GM18951 (cell line): ENCODE results near the gene REEP6.
"Not testable (repeated sequence)": the region's sequence is repeated elsewhere in the genome, so short reads cannot be mapped to it uniquely, and the experiment has no call there.

Experiments
- POLR2A ChIP-seq: IDR thresholded peaks from 4 replicates; pipeline ENCODE4 v1.6.1; 2011; ENCODE audit warnings: mild to moderate bottlenecking; ENCODE audit not compliant: insufficient read length, insufficient read depth; ENCODE audit errors: extremely low read depth
- in situ Hi-C: fragments of 300-500 bp; cut with MboI; formaldehyde crosslinking; loops from one replicate; pipeline ENCODE4 v1.12.0; 2022; ENCODE audit warnings: low sequenced_read_pairs, mixed read lengths, inconsistent platforms; ENCODE audit not compliant: unreplicated experiment

REEP6 gene

DNA sequence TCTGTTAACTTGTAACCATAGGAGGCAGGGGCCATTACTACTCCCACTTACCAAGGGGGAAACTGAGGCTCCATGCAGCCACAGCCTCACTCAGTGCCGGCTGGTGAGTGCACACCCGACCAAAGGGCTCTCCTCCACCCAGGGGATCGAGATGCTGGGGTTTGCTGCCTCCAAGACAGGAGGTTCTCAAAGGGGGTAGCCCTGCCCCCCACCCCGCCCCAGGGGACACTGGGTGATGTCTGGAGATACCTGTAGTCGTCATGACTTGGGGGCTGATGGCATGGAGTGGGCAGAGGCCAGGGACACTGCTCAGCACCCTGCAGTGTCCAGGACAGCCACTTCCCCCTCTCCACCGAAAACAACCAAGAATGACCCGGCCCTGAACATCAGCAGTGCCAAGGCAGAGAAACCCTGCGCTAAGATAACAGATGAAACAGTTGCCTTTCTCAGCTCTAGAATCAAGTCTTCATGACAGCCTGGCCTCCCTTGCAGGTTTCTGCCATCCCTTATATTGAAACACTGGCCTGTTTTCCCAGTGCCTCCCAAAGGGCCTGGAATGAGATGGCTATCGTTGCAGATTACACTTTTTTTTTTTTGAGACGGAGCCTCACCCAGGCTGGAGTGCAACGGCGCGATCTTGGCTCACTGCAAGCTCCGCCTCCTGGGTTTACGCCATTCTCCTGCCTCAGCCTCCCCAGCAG lies 3.3 kb downstream of the REEP6 start:
- TF ChIP-seq POLR2A, result no peak

DNA sequence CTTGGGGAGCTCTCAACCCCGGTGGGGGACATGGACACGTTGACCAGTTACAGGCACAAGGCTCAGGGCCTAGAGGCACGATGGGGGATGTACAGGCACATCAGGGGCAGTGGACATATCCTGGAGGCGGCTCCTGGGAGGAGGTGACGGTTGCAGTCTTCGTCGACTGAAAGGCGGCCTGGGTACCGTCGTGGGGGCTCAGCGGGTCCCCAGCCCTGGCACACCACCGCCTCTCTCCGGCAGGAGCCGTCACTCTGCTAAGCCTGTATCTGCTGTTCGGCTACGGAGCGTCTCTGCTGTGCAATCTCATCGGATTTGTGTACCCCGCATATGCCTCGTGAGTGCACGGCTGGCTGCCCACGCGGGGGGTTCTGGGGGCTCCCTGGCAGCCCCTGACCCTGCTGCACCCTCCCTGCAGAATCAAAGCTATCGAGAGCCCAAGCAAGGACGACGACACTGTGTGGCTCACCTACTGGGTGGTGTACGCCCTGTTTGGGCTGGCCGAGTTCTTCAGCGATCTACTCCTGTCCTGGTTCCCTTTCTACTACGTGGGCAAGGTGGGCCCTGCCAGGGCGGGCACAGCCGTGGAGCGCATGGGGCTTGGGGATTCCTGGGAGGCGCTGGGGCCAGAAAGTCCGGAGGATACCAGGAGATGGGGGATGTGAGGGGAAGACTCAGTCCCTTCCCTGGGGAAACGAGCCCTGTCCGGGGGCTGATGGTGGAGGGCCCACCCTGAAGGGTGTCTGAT lies 4.2 kb downstream of the REEP6 start:
- no peak for TF ChIP-seq POLR2A
- in situ Hi-C loops, result no loop called here

More for the DNA sequence above, 3.3 kb downstream of the REEP6 start:
- in situ Hi-C loops, result no loop called here

DNA sequence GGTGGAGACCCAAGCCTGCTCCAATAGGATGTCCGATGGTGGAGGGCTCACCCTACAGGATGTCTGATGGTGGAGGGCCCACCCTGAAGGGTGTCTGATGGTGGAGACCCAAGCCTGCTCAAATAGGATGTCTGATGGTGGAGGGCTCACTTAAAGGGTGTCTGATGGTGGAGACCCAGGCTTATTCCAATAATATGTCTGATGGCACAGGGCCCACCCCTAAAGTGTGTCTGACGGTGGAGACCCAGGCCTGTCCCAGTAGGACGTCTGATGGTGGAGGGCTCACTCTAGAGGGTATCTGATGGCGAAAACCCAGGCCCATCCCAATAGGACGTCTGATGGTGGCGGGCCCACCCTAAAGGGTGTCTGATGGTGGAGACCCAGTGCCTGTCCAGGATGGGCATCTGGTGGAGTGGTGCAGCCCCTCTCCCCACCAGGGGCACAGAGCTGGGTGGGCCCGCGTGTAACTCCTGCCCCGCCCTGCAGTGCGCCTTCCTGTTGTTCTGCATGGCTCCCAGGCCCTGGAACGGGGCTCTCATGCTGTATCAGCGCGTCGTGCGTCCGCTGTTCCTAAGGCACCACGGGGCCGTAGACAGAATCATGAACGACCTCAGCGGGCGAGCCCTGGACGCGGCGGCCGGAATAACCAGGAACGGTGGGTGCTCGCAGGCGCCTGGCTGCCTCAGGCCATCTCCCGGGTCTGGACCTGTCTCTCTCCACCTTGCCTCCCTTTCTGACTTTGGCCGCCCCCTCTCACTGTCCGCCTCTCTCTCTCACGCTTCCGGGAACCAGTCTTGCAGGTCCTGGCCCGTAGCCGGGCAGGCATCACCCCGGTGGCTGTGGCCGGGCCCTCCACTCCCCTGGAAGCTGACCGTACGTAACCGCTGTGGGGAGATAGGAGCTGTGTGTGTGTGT lies 5.1 kb downstream of the REEP6 start:
- no peak for TF ChIP-seq POLR2A
- in situ Hi-C loops, result no loop called here

DNA sequence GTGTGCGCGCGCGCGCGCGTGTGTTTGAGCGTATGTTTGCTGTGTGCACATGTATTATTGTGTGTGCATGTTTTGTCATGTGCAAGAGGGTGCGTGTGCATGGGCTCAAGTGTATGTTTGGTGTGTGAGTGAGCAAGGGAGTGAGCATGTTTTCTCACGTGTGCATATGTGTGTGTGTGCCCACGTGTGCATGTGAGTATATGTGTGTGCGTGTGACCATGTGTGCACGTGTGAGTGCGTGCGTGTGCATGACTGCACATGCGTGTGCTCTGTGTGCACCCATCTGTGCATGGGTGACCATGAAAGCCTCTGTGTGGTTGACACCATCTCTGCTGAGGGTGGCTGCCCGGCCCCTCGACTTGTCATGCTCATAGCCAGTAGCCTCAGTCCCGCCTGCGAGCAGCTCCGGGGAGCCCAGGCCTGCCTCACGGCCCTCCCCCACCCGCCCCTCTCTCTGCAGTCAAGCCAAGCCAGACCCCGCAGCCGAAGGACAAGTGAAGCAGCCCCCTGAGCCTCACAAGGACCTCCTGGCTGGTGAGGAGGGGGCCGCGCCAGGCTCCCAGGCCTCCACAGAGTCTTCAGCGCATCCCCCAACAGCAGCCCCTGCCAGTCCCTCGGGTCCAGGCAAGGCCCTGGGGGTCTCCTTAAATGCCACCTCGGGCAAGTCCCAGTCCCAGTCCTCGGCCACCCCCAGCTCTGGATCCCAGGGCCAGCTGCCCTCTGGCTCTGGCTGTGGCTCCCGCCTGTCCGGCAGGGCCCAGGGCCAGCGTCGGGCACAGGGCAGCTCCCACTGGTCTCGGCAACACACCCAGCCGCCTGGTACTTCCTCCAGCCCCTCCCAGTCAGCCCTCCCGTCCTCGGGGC lies 6.0 kb downstream of the REEP6 start:
- TF ChIP-seq POLR2A, result no peak
- in situ Hi-C loops, result no loop called here

DNA sequence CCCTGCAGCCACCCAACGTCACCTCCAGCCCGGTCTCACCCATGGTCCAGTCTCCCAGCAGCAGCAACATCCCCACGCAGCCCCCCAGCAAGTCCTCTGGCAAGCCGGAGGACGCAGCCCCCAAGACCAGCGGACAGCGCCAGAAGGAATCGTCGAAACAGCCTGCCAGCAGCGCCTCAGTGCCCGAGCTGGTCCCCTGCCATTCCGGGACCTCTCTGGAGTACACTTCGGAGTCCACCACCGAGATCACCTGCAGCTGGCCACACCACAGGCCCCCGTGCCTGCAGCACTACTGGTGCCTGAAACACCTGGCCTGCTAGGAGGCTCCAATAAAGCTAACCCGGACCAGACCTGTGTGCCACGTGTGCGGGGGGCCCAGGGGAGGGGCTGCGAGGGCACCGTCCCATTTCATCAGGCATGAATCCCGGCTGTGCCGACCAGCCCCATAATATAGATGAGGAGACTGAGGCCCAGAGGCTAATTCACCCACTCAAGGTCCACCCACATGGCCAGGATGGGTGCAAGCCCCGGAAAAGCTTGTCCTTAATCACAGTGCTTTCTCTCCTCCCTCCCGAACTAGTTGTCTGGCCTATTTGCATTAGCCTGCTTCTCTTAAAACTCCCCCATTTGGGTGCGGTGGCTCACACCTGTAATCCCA lies 6.7 kb downstream of the REEP6 start:
- in situ Hi-C loops, result no loop called here
- TF ChIP-seq POLR2A, result no peak

DNA sequence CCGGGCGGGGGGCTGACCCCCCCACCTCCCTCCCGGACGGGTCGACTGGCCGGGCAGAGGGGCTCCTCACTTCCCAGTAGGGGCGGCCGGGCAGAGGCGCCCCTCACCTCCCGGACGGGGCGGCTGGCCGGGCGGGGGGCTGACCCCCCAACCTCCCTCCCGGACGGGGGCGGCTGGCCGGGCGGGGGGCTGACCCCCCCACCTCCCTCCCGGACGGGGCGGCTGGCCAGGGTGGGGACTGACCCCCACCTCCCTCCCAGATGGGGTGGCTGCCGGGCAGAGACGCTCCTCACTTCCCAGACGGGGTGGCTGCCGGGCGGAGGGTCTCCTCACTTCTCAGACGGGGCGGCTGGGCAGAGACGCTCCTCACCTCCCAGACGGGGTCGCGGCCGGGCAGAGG lies 8.2 kb downstream of the REEP6 start:
- in situ Hi-C loops, result not testable (repeated sequence)

DNA sequence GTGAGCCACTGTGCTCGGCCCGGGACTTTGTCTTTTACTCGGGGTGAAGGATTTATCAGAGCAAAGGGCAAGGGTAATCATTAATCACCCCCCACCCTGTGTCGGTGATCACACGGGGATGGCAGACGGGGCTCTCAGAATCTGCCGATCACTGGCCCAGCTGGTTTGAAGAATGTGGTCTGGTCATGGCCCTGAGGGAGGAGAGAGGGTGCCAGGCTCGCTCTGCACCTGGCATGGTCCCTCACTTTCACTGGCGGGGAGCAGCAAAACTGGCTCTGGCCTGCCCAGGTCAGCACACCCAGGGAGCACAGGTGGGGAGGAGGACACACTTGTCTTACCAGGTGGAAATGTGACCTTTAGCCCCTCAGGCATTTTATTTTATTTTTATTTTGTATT lies 10.2 kb downstream of the REEP6 start:
- in situ Hi-C loops, result no loop called here
- TF ChIP-seq POLR2A, result no peak

DNA sequence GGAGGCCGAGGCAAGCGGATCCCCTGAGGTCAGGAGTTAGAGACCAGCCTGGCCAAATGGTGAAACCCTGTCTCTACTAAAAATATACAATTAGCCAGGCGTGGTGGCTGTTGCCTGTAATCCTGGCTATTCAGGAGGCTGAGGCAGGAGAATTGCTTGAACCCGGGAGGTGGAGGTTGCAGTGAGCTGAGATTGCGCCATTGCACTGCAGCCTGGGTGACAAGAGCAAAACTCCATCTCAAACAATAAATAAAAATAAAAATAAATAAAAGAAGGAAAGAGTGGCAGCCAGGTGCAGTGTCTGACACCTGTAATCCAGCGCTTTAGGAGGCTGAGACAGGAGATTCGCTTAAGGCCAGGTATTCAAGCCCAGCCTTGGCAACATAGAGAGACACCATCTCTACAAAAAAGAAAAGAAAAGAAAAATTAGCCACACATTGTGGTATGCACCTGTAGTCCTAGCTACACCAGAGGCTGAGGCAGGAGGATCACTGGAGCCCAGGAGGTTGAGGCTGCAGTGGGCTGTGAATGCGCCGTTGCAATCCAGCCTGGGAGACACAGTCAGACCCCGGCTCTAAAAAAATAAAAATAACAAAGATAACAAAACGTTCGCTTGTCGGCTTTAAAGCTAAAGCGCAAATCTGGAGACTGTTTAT lies 11.6 kb downstream of the REEP6 start:
- TF ChIP-seq POLR2A, result no peak
- in situ Hi-C loops, result no loop called here

DNA sequence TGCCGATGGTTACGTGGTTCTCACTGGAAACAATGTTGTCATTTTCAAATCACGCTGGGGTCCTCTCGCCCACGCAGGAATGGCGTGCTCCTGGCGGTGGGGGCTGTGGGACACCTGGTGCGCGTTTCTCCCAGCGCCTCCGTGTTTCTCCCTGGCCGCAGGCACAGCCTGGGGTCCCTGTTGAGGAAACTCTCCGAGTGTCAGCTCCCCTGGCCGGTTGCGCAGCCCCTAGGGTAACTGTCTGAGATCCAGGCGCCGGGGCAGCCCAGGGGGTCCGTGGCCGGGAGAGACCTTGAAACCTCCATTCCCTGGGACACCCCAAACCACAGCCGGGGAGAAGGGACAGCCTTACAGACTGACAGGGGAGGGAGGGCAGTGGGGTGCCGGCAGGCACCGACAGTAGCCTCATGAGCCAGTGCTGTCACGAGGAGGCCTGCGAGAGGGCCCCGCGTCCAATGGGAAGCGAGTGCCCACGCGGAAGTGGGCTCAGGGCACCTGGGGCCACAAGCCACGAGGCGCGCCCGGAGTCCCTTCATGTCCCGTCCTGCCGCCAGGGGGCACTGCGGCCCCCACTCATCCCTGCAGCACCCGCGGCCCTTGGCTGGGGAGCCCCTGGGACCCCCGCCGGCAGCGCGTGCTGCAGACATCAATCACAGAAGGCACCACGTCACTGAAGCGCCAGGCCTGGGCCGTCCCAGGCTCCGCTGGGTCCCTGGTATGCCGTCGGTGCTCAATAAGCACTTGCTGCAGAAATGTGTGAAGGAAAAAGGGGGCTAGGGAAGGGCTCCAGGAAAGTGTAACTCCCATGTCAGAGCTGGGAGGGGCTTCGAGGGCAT lies 12.3 kb downstream of the REEP6 start:
- in situ Hi-C loops, result no loop called here
- no peak for TF ChIP-seq POLR2A

DNA sequence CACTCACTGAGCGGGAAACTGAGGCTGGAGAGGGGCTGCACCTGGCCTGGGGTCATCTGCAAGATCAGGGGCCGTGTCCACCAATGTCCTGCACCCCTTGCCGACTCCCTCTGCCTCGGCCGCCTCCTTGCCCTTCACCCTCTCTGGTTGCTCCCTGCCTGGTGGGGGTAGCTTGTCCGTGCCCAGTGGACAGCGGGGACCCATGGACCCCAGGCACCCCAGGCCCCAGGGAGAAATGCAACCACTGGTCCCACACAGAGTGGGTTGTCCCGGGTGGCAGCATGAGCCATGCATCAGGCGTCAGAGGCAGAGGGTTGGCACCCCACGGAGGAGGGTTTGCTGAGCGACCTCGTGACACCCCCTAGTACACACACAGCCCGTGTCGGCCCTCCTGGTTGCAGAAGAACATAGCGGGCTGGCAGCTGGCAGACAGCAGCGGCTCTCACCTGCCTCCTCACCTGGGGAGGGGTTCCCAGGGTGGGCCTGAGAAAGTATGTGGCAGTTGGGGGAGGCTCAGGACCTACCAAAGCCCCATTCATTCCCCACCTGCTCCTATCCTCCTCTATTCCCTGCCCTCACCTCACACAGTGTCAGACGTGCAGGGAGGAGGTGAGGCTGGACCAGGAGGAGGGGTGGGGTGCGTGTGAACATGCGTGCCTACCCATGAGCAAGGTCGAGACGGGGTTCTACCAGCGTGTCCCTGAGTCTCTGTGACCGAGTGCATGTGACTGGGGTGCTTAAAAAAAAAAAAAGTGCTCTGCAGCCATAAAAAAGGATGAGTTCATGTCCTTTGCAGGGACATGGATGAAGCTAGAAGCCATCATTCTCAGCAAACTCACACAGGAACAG lies 13.2 kb downstream of the REEP6 start:
- in situ Hi-C loops, result no loop called here
- no peak for TF ChIP-seq POLR2A

DNA sequence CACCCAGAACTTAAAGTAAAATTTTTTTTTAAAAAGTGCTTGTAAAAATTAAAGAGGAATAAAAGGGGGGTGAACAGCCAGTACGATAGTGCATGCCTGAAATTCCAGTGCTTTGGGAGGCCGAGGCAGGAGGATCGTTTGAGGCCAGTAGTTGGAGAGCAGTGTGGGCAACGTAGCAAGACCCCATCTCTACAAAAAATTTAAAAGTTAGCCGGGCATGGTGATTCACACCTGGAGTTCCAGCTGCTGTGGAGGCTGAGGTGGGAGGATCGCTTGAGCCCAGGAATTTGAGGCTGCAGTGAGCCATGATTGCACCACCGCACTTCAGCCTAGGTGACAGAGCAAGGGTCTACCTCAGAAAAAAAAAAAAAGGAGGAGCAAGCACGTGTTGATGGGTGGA lies 14.0 kb downstream of the REEP6 start:
- TF ChIP-seq POLR2A, result no peak
- in situ Hi-C loops, result no loop called here
